ENCODE data around the gene FDX2. TPM values are rescaled to one million over a fixed set of nuclear protein-coding genes. Genes with fewer than 3 reads are reported as not detected.

Gene FDX2
- total RNA-seq, 1 donor from 2014 or later = 23.3 TPM

GRCh38 chr19:10317045-10317856 lies 1.4 kb upstream of the FDX2 start:
- Mint-ChIP-seq H3K27ac (no peak overlapping the region), H3K4me3 (no peak overlapping the region), H3K27me3 (no peaks in the 10 kb centered on the region), H3K4me1 (ENCODE audit: unreplicated experiment) (peaks cover 14% of the 10 kb centered on the region), H3K9me3 (no peaks in the 10 kb centered on the region), H3K36me3 (peaks cover 17% of the 10 kb centered on the region)
- TF ChIP-seq CTCF (conservative IDR thresholded peaks at IDR 0.05) = no peak
- DNase-seq (ENCODE audit: extremely low spot score, unreplicated experiment) = no peak

- Mint-ChIP-seq H3K36me3 (peaks cover 11% of the 10 kb centered on the region), H3K4me1 (ENCODE audit: unreplicated experiment) (peaks cover 14% of the 10 kb centered on the region), H3K27me3 (no peaks in the 10 kb centered on the region), H3K27ac (peak overlapping the region; percentile 52), H3K9me3 (no peaks in the 10 kb centered on the region), H3K4me3 (peak overlapping the region; percentile 93)
- TF ChIP-seq CTCF (conservative IDR thresholded peaks at IDR 0.05) = no peak
- no peak for DNase-seq (ENCODE audit: extremely low spot score, unreplicated experiment)
Observed at GRCh38 chr19:10316229-10317044, 622 bp upstream of the FDX2 start.

GRCh38 chr19:10309423-10309822 lies 6.4 kb downstream of the FDX2 start, which contains the start of gene ZGLP1:
Gene ZGLP1 (minus strand): TSS chr19:10309815.
- Mint-ChIP-seq H3K4me1 (ENCODE audit: unreplicated experiment) (no peaks in the 10 kb centered on the region), H3K27me3 (no peaks in the 10 kb centered on the region), H3K9me3 (no peaks in the 10 kb centered on the region), H3K36me3 (peaks cover 4% of the 10 kb centered on the region), H3K4me3 (no peak within 1 kb of the TSS), H3K27ac (no peak within 1 kb of the TSS)
- TF ChIP-seq CTCF (conservative IDR thresholded peaks at IDR 0.05) = no peak
- DNase-seq (ENCODE audit: extremely low spot score, unreplicated experiment) = no peak

GRCh38 chr19:10306327-10306726 lies 9.5 kb downstream of the FDX2 start:
- no peaks in the 10 kb centered on the region for H3K4me1 Mint-ChIP-seq (ENCODE audit: unreplicated experiment)
- H3K27me3 Mint-ChIP-seq = peaks cover 10% of the 10 kb centered on the region
- no peak overlapping the region for H3K27ac Mint-ChIP-seq
- no peak for TF ChIP-seq CTCF (conservative IDR thresholded peaks at IDR 0.05)
- H3K4me3 Mint-ChIP-seq = no peak overlapping the region
- DNase-seq (ENCODE audit: extremely low spot score, unreplicated experiment) = no peak
- H3K9me3 Mint-ChIP-seq = no peaks in the 10 kb centered on the region
- no peaks in the 10 kb centered on the region for H3K36me3 Mint-ChIP-seq

GRCh38 chr19:10305139-10305806 lies 10.5 kb downstream of the FDX2 start:
- TF ChIP-seq CTCF (conservative IDR thresholded peaks at IDR 0.05) = no peak

More at GRCh38 chr19:10305139-10305806, 10.5 kb downstream of the FDX2 start:
- Mint-ChIP-seq H3K4me1 (ENCODE audit: unreplicated experiment) (no peaks in the 10 kb centered on the region), H3K27ac (no peak overlapping the region), H3K36me3 (no peaks in the 10 kb centered on the region), H3K4me3 (no peak overlapping the region), H3K27me3 (peaks cover 13% of the 10 kb centered on the region), H3K9me3 (no peaks in the 10 kb centered on the region)
- no peak for DNase-seq (ENCODE audit: extremely low spot score, unreplicated experiment)

Data from type B pancreatic cell (in vitro differentiated cells).